ENCODE data around the gene SLX4IP.

- no peak for TF ChIP-seq CTCF (IDR thresholded peaks at IDR 0.05)
- no peak for TF ChIP-seq EZH2 (IDR thresholded peaks at IDR 0.05; ENCODE audit: borderline replicate concordance, insufficient read depth, low read depth, low read length, poor library complexity, severe bottlenecking)
Measured at GRCh38 chr20:10492065-10492464, 57.0 kb downstream of the SLX4IP start.

Measured in B cell (primary cell).